ENCODE measurements around the gene PIK3CB.
"Not testable (repeated sequence)": the region's sequence is repeated elsewhere in the genome, so short reads cannot be mapped to it uniquely, and the experiment has no call there.

Gene PIK3CB

GRCh38 chr3:138848696-138849095 is 14.0 kb upstream of the PIK3CB start:
- in situ Hi-C loops (cut with MboI; ENCODE audit: low sequenced_read_pairs) = no loop called here

GRCh38 chr3:138846824-138847223 is 12.1 kb upstream of the PIK3CB start:
- in situ Hi-C loops (cut with MboI; ENCODE audit: low sequenced_read_pairs) = not testable (repeated sequence)

GRCh38 chr3:138846262-138846791 is 11.6 kb upstream of the PIK3CB start:
- in situ Hi-C loops (cut with MboI; ENCODE audit: low sequenced_read_pairs) = no loop called here

DNA sequence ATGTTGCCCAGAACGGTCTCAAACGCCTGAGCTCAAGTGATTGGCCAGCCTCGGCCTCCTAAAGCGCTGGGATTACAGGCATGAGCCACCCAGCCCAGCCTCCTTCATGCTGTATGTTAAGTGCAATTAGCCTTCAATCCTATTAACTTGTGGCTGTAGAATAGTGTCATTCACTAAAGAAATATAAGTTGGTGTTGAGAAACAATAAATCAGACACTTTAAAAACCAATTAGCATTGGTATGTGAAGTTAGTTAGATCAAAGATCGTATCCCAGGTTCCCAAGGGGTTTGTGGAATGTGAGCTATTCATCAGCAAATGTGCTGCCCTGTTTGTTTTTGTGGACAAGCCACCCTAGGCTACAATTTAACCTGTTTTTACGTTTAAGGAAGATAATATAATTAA is 11.0 kb upstream of the PIK3CB start:
- in situ Hi-C loops (cut with MboI; ENCODE audit: low sequenced_read_pairs) = no loop called here

- in situ Hi-C loops (cut with MboI; ENCODE audit: low sequenced_read_pairs) = no loop called here
Measured at GRCh38 chr3:138845181-138845601, 10.5 kb upstream of the PIK3CB start.

GRCh38 chr3:138842483-138843188 is 7.9 kb upstream of the PIK3CB start:
- in situ Hi-C loops (cut with MboI; ENCODE audit: low sequenced_read_pairs) = no loop called here

- in situ Hi-C loops (cut with MboI; ENCODE audit: low sequenced_read_pairs) = not testable (repeated sequence)
Measured at GRCh38 chr3:138838385-138838784, 3.7 kb upstream of the PIK3CB start.

- in situ Hi-C loops (cut with MboI; ENCODE audit: low sequenced_read_pairs) = not testable (repeated sequence)
Measured at GRCh38 chr3:138835846-138836245, 1.1 kb upstream of the PIK3CB start.

DNA sequence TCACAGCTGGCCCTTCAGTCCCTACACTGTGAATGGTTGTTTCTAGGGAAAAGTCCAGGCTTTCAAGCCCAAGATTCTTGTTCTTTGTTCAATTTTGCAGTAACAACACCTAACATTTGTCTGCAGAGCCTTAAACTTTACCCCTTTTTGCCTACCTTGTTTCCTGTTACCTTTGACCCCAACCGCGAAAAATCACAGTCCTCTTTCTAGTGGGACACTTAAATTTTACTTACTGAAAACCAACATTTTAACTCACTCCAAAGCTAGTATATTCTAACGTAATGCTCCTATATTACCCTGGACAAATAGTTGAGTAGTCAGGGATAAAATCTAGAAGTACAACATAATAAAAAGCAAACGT is 649 bp upstream of the PIK3CB start:
- in situ Hi-C loops (cut with MboI; ENCODE audit: low sequenced_read_pairs) = no loop called here

- in situ Hi-C loops (cut with MboI; ENCODE audit: low sequenced_read_pairs) = no loop called here
Measured at GRCh38 chr3:138833899-138834595, 681 bp downstream of the PIK3CB start.

GRCh38 chr3:138832473-138833057 is 2.2 kb downstream of the PIK3CB start:
- in situ Hi-C loops (cut with MboI; ENCODE audit: low sequenced_read_pairs) = not testable (repeated sequence)

- in situ Hi-C loops (cut with MboI; ENCODE audit: low sequenced_read_pairs) = no loop called here
Measured at GRCh38 chr3:138829886-138830510, 4.7 kb downstream of the PIK3CB start.

DNA sequence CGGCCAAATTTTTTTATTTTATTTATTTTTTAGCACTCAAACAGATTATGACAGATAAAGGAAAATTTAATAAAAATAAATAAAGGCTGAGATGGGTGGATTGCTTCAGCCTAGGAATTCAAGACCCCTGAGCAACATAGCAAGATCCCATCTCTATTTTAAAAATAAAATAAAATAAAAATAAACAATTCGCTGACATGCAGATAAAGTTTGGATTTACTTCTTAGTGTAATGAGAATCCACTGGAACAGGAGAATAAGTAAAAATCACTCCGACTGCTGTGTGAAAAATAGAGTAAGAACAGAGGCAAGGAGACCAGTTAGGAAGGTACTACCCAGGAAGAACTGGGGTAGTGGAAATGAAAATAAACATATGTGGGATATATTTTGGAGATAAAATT is 5.6 kb downstream of the PIK3CB start:
- in situ Hi-C loops (cut with MboI; ENCODE audit: low sequenced_read_pairs) = no loop called here

GRCh38 chr3:138827222-138827621 is 7.5 kb downstream of the PIK3CB start:
- in situ Hi-C loops (cut with MboI; ENCODE audit: low sequenced_read_pairs) = no loop called here

DNA sequence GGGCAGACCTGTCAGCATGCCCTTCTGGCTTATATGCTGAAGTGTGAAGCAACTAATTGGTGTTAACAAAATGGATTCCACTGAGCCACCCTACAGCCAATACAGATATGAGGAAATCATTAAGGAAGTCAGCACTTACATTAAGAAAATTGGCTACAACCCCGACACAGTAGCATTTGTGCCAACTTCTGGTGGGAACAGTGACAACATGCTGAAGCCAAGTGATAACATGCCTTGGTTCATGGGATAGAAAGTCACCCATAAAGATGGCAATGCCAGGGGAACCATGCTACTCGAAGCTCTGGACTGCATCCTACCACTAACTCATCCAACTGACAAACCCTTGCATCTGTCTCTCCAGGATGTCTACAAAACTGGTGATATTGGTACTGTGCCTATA is 9.4 kb downstream of the PIK3CB start:
- in situ Hi-C loops (cut with MboI; ENCODE audit: low sequenced_read_pairs) = no loop called here

- in situ Hi-C loops (cut with MboI; ENCODE audit: low sequenced_read_pairs) = no loop called here
Measured at GRCh38 chr3:138824114-138824506, 10.6 kb downstream of the PIK3CB start.

DNA sequence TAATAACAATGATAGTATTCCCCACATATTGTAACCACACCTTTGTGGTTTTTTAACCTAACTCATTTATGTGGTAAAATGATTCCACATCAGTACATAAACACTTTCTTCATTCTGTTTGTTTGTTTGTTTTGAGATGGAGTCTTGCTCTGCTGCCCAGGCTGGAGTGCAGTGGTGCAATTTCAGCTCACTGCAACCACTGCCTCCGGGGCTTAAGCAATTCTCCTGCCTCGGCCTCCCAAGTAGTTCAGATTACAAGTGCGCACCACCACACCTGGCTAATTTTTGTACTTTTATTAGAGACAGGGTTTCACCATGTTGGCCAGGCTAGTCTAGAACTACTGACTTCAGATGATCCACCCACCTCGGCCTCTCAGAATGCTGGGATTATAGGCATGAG is 14.3 kb downstream of the PIK3CB start:
- in situ Hi-C loops (cut with MboI; ENCODE audit: low sequenced_read_pairs) = not testable (repeated sequence)

DNA sequence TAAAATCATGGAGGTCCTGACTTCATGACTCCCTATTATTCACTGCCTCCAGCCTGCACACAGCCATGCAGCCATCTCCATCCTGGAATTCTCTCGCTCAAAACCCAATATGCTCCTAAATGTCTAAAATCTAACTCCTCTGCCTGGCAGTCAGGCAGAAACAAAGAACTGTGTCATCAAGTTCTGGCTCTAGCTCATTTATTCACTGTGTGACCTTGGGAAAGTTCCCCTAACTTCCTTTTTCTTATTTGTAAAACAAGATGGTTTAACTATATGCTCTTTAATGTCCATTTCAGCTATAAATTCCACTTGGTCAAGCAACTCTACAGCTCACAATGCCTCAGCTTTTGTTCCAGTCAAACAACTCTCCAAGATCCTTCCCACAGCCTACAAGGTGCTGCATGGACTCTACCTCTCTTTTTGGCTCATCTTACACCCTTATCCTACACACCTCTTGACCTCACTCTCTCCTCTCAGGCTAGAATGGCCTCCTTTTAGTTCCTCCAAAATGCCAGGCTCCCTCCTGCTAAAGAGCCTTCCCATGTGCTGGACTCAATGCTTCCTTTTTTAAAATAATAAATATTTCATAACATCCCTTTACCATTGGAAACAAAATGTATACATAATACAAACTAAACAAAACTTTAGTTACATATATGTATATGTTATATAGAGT is 16.4 kb downstream of the PIK3CB start:
- in situ Hi-C loops (cut with MboI; ENCODE audit: low sequenced_read_pairs) = no loop called here

DNA sequence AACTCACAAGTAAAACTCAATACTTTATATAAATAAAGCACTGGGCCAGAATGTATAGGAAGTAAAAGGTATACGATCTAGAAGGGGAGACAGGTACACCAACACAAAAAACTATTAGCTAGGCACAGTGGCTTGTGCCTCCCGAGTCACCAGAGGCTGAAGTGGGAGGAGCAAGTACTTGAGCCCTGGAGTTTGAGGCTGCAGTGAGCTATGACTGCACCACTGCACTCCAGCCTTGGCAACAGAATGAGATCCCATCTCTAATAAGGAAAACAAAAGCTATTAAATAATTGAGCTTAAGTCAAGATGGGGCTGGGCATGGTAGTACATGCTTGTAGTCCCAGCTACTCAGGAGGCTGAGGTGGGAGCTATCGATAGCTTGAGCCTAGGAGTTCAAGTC is 17.0 kb downstream of the PIK3CB start:
- in situ Hi-C loops (cut with MboI; ENCODE audit: low sequenced_read_pairs) = no loop called here

DNA sequence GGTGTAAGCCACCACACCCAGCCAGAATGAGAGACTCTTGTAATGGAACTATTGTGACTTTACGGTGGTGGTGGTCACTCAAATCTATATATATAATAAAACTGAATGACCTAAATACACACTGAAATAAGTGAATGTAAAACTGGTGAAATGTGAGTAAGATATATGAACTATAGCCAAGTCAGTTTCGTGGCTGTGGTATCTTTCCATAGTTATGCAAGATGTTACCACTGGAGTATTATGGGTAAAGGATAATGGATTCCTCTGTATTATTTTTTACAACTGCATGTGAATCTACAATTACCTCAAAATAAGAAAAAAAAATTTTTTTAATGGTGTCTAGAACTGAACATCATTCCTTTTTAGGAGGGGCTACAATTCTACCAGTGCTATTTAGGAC is 21.9 kb downstream of the PIK3CB start:
- in situ Hi-C loops (cut with MboI; ENCODE audit: low sequenced_read_pairs) = no loop called here

Measured in HL-60/S4 (cell line).